Mesothelial cell of epicardium (in vitro differentiated cells): Measurements from ENCODE around the gene KDM4F. TPM values are rescaled to one million over a fixed set of nuclear protein-coding genes. Genes with fewer than 3 reads are reported as not detected.
A peak's percentile ranks its signal among the peaks of the same experiment; 100 is the strongest.

Experiments
- DNase-seq, 2 experiments: peaks; one replicate each; pipeline ENCODE4 v3.0.0; 2021; ENCODE audit warnings: low spot score in 2 of 2; ENCODE audit not compliant: unreplicated experiment in 2 of 2
- H3K27ac Mint-ChIP-seq: 2 replicates; pipeline ENCODE4 v1.8.0; 2021; ENCODE audit warnings: mixed read lengths
- H3K27me3 Mint-ChIP-seq: 2 replicates; pipeline ENCODE4 v1.8.0; 2021; ENCODE audit warnings: low read depth, mixed read lengths
- H3K36me3 Mint-ChIP-seq: 2 replicates; pipeline ENCODE4 v1.8.0; 2021; ENCODE audit warnings: mixed read lengths
- H3K4me1 Mint-ChIP-seq: 2 replicates; pipeline ENCODE4 v1.8.0; 2021; ENCODE audit warnings: mixed read lengths
- H3K4me3 Mint-ChIP-seq: 2 replicates; pipeline ENCODE4 v1.8.0; 2021; ENCODE audit warnings: mild to moderate bottlenecking, moderate library complexity, mixed read lengths
- H3K9me3 Mint-ChIP-seq: 2 replicates; pipeline ENCODE4 v1.8.0; 2021; ENCODE audit warnings: mixed read lengths
- CTCF ChIP-seq: fragments of 200-600 bp; sonication (generic); IDR thresholded peaks from one replicate; pipeline ENCODE4 v1.5.0; 2021; ENCODE audit warnings: antibody characterized with exemption; ENCODE audit not compliant: unreplicated experiment
- total RNA-seq: library from RNA; stranded (reverse); gene quantifications from 3 replicates; pipeline ENCODE4 v1.2.1, GENCODE V29; 2021

Gene KDM4F
- total RNA-seq, 1 donor from 2014 or later: not detected

GRCh38 chr11:95086836-95087570 is 37.8 kb downstream of the KDM4F start:
- H3K36me3 Mint-ChIP-seq: no peaks in the 10 kb centered on the region
- H3K27me3 Mint-ChIP-seq: no peaks in the 10 kb centered on the region
- TF ChIP-seq CTCF: no peak
- no peaks in the 10 kb centered on the region for H3K9me3 Mint-ChIP-seq
- H3K4me3 Mint-ChIP-seq: no peak overlapping the region
- no peak overlapping the region for H3K27ac Mint-ChIP-seq
- peaks cover 16% of the 10 kb centered on the region for H3K4me1 Mint-ChIP-seq
- DNase-seq: no peak

- no peak for DNase-seq
- H3K27me3 Mint-ChIP-seq: no peaks in the 10 kb centered on the region
- no peak for TF ChIP-seq CTCF
- peak overlapping the region; percentile 75 for H3K27ac Mint-ChIP-seq
- peaks cover 18% of the 10 kb centered on the region for H3K4me1 Mint-ChIP-seq
- peak overlapping the region; percentile 80 for H3K4me3 Mint-ChIP-seq
- no peaks in the 10 kb centered on the region for H3K36me3 Mint-ChIP-seq
- no peaks in the 10 kb centered on the region for H3K9me3 Mint-ChIP-seq
These were observed 39.9 kb downstream of the KDM4F start for GRCh38 chr11:95088946-95089619.

- peak; percentile 70 to 84 for DNase-seq
- H3K9me3 Mint-ChIP-seq: no peaks in the 10 kb centered on the region
- TF ChIP-seq CTCF: no peak
- peak within 1 kb of the TSS; percentile 89 for H3K4me3 Mint-ChIP-seq
- H3K36me3 Mint-ChIP-seq: no peaks in the 10 kb centered on the region
- H3K4me1 Mint-ChIP-seq: peaks cover 18% of the 10 kb centered on the region
- no peaks in the 10 kb centered on the region for H3K27me3 Mint-ChIP-seq
- peak within 1 kb of the TSS; percentile 85 for H3K27ac Mint-ChIP-seq
These were observed 40.7 kb downstream of the KDM4F start, which contains the start of gene ENDOD1 for GRCh38 chr11:95089620-95090542. Gene ENDOD1, plus strand, starts transcription at chr11:95089846. Its CDS starts 82 bp downstream, at chr11:95089928.

DNA sequence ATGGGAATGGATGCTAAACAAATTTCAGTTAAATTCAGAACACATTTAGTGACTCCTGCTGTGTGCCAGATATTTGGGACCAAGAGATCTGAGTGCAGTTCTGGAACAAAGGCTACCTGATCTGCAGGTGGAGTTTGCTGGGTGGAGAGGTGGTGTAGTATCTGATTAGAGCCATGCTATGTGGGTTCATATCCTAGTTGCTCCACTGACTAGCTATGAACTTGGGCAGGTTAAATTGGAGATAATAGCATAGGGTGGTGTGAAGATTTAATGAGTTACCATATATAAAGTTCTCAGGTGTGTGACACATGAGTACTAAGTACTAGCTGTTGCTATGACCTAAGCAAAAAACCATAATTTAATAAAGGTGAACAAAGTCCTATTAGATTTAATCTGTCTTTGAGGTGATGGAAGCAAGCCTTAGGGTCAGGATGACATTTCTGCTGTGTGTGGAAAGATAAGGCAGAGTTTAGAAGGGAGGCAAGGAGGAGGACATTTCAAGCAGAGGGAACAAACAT is 42.5 kb downstream of the KDM4F start:
- Mint-ChIP-seq H3K27ac (no peak overlapping the region), H3K4me1 (peaks cover 18% of the 10 kb centered on the region), H3K9me3 (no peaks in the 10 kb centered on the region), H3K36me3 (no peaks in the 10 kb centered on the region), H3K27me3 (no peaks in the 10 kb centered on the region), H3K4me3 (no peak overlapping the region)
- DNase-seq: no peak
- no peak for TF ChIP-seq CTCF

DNA sequence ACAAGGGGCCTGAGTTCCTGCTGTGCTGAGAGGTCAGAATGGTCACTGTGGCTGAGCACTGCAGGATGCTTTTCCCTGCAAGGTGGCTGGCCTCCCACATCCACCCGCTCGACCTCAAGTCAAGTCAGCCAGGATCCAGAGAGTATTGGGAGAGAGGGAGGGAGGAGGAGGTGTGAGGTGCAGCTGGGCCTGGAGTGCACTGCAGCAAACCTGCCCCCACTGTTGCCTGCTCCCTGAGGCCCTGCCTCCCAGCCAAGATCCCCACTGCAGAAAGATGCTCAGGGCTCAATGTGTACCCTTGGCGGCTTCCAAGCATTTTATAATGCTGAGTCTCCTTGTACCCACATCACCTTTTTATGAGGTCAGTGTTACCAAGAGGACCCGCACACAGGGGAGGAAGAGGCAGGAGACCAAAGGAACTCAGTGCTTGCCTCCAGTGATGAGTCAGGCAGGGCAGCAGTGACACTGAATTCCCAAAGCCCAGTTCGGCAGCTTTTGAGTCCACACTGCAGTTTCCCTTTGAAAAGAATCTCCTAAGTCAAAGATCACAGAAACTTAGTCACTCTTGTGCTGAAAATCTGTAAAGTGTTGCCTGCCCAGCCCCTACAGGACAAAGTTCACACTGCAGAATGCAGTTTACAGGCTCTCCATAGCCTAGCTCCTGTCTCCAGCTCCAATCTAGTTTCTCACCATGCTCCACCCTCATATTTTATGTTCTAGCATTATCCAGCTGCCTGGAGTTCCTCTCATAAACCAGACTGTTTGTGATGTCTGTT is 43.5 kb downstream of the KDM4F start:
- peak; percentile 25 for TF ChIP-seq CTCF
- Mint-ChIP-seq H3K27me3 (no peaks in the 10 kb centered on the region), H3K4me1 (peaks cover 18% of the 10 kb centered on the region), H3K9me3 (no peaks in the 10 kb centered on the region), H3K36me3 (no peaks in the 10 kb centered on the region), H3K4me3 (no peak overlapping the region), H3K27ac (no peak overlapping the region)
- no peak for DNase-seq
